Measurements from ENCODE around the gene HGFAC. TPM values are rescaled to one million over a fixed set of nuclear protein-coding genes. Genes with fewer than 3 reads are reported as not detected.

The HGFAC gene
- total and polyA plus RNA-seq, 2 of the 13 experiments (the other 11 are each of a cell fraction or from before 2014, with no cell fraction given) = 8.5 to 63.6 TPM

- TF ChIP-seq, protein P1, sequence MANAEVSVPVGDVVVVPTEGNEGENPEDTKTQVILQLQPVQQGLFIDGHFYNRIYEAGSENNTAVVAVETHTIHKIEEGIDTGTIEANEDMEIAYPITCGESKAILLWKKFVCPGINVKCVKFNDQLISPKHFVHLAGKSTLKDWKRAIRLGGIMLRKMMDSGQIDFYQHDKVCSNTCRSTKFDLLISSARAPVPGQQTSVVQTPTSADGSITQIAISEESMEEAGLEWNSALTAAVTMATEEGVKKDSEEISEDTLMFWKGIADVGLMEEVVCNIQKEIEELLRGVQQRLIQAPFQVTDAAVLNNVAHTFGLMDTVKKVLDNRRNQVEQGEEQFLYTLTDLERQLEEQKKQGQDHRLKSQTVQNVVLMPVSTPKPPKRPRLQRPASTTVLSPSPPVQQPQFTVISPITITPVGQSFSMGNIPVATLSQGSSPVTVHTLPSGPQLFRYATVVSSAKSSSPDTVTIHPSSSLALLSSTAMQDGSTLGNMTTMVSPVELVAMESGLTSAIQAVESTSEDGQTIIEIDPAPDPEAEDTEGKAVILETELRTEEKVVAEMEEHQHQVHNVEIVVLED (CRISPR knock-in tag; IDR thresholded peaks at IDR 0.05; ENCODE audit: borderline replicate concordance) = no peak
- no peak for TF ChIP-seq NBN (conservative IDR thresholded peaks at IDR 0.05)
- TF ChIP-seq EP300 (IDR thresholded peaks at IDR 0.05; ENCODE audit: low read depth in 2 of 2, low read length in 2 of 2) = no peak
- TF ChIP-seq EP300 (CRISPR knock-in tag; IDR thresholded peaks at IDR 0.05; ENCODE audit: borderline replicate concordance) = no peak
- 0 out of 2 replicates have a peak, but pooled peaks have one; percentile 14 for TF ChIP-seq GATAD1 (CRISPR knock-in tag; IDR thresholded peaks at IDR 0.05)
- TF ChIP-seq SNAPC4 (CRISPR knock-in tag; IDR thresholded peaks at IDR 0.05) = no peak
- TF ChIP-seq NCOA2 (CRISPR knock-in tag; IDR thresholded peaks at IDR 0.05) = peak; percentile 73
- TF ChIP-seq MXI1 (IDR thresholded peaks at IDR 0.05; ENCODE audit: borderline replicate concordance, low read depth, low read length) = peak; percentile 38; the same call in 1 of the 3 replicates
- TF ChIP-seq SSRP1 (CRISPR knock-in tag; IDR thresholded peaks at IDR 0.05) = peak; percentile 81; the same call in 1 of the 2 replicates
- TF ChIP-seq MED8 (CRISPR knock-in tag; IDR thresholded peaks at IDR 0.05; ENCODE audit: insufficient replicate concordance) = peak; percentile 77
- TF ChIP-seq, protein P2, sequence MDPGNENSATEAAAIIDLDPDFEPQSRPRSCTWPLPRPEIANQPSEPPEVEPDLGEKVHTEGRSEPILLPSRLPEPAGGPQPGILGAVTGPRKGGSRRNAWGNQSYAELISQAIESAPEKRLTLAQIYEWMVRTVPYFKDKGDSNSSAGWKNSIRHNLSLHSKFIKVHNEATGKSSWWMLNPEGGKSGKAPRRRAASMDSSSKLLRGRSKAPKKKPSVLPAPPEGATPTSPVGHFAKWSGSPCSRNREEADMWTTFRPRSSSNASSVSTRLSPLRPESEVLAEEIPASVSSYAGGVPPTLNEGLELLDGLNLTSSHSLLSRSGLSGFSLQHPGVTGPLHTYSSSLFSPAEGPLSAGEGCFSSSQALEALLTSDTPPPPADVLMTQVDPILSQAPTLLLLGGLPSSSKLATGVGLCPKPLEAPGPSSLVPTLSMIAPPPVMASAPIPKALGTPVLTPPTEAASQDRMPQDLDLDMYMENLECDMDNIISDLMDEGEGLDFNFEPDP (CRISPR knock-in tag; conservative IDR thresholded peaks at IDR 0.05) = no peak
- TF ChIP-seq TRAFD1 (CRISPR knock-in tag; IDR thresholded peaks at IDR 0.05; ENCODE audit: borderline replicate concordance) = no peak
- no peak for TF ChIP-seq PAX8 (CRISPR knock-in tag; IDR thresholded peaks at IDR 0.05; ENCODE audit: borderline replicate concordance)
- no peak for TF ChIP-seq HDAC6 (IDR thresholded peaks at IDR 0.05; ENCODE audit: low read depth, low read length)
- 0 out of 2 replicates have a peak, but pooled peaks have one; percentile 50 for TF ChIP-seq ZNF547 (CRISPR knock-in tag; IDR thresholded peaks at IDR 0.05)
- no peak for TF ChIP-seq ZBTB33 (CRISPR knock-in tag; IDR thresholded peaks at IDR 0.05)
Measured at GRCh38 chr4:3441501-3442459, at the start of gene HGFAC (continued).

Measured in HepG2 (cell line).